Activated CD4-positive, alpha-beta T cell treated with anti-CD3 and anti-CD28 coated beads, Interleukin-2, Interleukin-6, amounts not matched to agents 100 ng/mL and 50 ng/mL, durations not matched to agents 16 hours and 8 hours (primary cell): Measurements from ENCODE around the gene HACD2.
A peak's percentile ranks its signal among the peaks of the same experiment; 100 is the strongest.
"Not testable (repeated sequence)": the region's sequence is repeated elsewhere in the genome, so short reads cannot be mapped to it uniquely, and the experiment has no call there.

Experiments
- DNase-seq: peaks from one replicate; pipeline ENCODE4 v3.0.0-alpha.2; 2020

The HACD2 gene

GRCh38 chr3:123522320-123523022 is 62.4 kb downstream of the HACD2 start:
- DNase-seq, result no peak

- DNase-seq, result no peak
Observed at GRCh38 chr3:123521179-123521969, 63.5 kb downstream of the HACD2 start.

- no peak for DNase-seq
Observed at GRCh38 chr3:123520656-123521055, 64.2 kb downstream of the HACD2 start.

GRCh38 chr3:123518892-123519485 is 65.9 kb downstream of the HACD2 start:
- no peak for DNase-seq

DNA sequence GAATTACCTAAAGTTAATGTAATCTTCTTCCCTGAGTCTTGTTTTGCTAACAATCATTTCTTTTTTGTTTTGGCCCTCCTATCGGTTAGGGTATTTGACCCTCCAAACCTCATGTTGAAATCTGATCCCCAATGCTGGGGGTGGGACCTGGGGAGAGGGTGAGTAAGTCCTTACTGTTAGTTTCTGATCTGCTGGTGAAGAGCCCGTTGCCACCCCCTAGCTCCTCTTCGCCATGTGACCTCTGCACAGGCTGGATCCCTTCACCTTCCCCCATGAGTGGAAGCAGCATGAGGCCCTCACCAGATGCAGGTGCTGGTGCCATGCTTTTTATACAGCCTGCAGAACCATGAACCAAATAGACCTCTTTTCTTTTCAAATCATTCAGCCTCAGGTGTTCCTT is 73.1 kb downstream of the HACD2 start:
- no peak for DNase-seq

- DNase-seq, result no peak
Observed at GRCh38 chr3:123511084-123511483, 73.8 kb downstream of the HACD2 start.

GRCh38 chr3:123508178-123508577 is 76.7 kb downstream of the HACD2 start:
- no peak for DNase-seq

DNA sequence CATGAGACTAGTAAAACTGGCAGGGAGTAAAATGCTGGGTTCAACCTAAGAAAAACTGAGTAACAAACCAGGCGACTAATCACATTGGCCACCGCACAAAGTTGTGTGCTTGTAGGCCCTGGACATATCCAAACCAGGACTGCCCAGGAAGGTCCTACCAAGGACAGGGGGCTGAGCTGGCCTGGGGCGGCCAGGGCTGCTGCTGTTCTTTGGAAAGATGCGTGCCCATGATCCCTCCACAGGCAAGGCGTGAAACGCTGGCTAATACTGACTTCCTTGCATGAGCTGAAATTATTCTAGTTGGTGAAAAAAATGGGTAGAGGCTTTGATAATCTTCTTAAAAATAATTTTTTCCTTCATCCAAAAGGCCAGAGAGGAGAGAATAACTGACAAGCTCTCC is 79.0 kb downstream of the HACD2 start:
- DNase-seq, result no peak

- DNase-seq, result no peak
Observed at GRCh38 chr3:123503203-123503602, 81.7 kb downstream of the HACD2 start.

- no peak for DNase-seq
Observed at GRCh38 chr3:123499322-123499721, 85.5 kb downstream of the HACD2 start.

DNA sequence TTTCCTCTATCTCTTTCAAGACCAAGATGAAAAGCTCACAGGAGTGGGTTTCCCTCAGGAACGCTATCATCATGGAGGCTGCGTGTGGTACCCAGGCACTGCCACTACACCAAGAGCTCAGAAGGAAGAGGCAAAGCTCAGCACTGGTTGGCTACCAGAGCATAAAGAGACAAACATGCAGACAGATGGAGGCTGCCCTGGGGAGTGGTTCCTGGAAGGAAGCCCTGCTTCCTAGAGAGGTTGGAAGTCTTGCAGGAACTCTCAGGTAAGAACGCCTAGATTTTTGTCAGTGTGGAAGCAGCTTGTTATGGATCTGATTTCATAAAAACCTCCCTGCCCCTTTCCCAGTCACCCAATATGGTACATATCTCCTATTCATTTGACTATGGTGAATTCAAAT is 86.1 kb downstream of the HACD2 start:
- no peak for DNase-seq

- DNase-seq, result no peak
Observed at GRCh38 chr3:123493912-123494311, 90.9 kb downstream of the HACD2 start.

DNA sequence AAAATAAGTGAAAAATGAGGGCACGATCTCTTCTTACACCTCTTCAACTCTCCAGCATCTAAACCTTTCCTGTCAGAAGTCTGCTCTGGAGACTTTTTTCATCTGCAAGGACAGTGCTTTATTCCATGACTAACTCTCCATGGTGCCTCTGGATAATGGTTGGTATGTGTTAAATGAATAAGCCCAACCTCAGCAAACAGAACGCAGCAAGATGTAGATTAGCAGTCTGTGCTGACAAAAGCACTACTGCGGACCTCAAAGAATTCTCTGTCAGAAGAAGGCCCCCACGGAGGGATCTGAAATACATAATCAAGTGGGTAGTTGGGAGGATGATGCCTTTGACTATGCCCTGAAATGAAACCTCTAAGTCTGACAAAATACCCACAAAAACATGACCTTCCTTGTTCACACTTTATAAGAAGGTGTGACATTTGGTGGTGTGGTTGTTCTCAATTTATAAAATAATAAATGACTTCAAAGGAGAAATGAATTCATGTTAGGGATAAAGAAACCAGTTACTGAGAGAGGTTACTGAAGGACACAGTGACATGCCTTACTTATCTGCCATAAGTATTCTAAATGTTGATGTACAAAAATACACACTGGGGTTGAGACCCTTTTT is 92.8 kb downstream of the HACD2 start:
- no peak for DNase-seq

DNA sequence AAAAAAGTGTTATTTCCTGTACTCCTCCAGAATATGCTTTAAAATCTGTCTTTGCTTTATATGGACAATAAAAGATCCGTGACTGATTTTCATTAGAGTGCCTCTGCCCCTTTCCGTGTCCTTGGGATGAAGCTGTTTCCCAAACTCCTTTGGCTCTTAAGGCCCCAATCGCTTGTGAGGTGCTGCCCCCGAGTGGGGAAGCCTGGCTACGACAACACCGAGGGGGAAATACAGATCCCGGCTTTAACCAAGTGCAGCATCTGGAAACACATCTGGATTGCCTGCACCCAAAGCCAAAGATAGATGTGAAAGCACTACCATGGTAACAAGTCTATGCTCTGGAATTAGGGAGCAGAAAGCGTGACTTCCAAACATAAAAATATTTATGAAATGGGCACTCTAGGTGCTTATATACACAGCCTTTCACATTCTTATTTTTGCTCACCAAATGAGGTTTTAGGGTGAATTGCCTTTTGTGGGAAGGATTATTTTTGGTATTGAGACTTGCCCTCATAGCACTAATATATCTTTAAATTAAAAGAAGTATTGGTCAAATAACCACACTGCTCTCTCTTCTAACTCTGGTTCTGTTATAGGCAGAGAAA is 95.4 kb downstream of the HACD2 start:
- peak; percentile 55 for DNase-seq

DNA sequence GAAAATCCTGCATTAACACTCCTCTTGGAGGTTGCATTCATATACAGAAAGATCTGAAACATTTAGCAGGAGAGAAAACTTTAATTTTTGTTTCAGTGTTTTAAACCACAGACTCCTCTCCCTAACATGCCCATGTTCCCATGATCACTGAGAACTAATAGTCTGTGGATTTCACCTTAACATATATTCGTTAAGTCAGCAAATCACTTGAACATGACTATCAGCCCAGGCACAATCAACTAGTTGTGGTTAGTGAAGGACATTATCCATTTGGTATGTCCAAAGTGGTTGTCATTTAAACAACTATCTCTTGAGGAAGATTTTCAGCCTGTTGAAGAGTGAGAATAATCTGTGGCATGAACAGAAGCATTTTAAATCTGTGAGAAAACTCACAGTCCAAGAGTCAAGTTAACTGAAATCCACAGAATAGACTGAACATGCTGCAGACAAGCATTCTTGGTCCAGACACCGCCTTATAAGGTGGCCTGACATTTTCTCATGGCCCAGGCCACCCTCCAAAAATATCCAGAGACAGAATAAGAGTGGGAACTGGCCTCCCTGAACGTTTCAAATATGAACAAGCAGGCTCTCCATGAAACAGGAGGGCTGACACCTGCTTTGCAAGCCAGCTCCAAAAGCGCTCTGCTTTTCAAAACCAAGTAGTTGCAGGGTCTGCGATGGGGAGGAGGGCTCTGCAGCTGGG is 96.1 kb downstream of the HACD2 start:
- no peak for DNase-seq

- DNase-seq, result not testable (repeated sequence)
Observed at GRCh38 chr3:123487063-123487462, 97.8 kb downstream of the HACD2 start.

DNA sequence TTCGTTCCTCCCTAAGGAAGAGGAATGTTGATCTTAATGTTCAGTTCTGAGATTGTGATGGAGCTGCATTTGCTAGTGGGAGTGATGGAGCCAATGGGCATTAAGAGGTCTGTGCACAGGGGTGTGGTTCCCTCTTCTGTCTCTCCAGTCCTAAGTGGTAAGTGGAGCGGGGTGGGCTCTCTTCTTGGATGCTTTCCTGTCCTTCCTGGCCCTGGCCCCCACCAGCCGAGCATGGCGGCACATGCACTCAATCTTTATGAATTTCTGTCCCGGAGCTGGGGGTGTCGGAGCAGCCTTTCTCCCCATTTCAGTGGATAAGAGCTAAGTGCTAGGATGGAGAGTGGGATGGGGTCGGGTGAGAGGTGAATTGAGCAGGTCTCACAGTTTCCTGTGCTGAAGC is 98.4 kb downstream of the HACD2 start:
- no peak for DNase-seq

DNA sequence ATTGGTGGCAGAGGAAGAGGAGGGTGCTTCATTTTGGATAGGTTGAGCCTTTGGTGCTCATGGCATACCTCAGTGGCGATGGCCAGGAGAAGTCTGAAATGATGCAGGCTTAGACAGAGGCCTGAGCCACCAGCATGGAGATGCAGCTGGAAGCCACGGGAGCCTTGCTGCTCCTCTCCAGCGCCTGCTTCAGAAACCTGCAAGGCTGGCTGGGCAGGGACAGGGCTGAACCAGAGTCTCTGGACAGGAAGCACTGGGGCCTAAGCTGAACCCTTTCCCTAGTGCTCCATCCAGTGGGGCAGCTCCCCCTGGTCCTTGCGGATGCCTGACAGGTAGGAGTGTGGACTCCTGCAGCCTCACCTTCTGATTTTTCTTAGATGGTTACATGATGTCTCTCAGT is 99.3 kb downstream of the HACD2 start:
- no peak for DNase-seq

- no peak for DNase-seq
Observed at GRCh38 chr3:123483146-123483545, 101.7 kb downstream of the HACD2 start.

DNA sequence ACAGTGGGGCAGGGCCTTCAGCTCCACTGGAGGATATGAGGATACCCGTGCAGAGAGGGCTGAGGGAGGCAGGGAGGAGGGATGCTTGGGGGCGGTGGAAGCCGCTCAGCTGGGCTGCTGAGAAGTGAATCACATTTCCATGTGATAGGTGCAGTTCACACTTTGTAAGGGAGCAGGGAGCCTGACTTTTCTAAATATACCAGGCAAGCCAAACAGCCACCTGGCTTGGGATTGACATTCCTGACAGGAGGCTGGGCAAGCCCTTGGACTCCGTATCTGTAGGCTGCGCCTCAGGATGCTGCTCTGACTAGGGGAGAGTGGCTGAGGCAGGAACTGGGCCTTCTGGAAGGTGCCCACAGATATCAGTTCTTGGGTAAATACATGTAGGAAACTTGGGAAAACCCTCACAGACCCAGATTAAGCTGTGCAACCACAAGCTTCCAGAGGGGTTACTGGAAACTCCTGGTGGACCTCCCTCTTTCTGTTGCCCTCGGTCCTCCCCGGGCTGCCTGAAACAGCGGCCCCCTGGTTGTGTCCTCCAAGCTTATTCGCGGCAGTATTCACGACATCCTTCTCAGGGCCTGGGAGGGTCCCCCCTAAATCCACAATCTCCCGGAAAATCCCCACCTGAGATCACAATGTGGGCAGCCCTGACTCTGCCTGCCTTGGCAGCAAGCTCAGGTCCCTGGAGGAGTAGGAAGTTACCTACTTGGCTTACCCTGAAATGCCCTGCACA is 103.0 kb downstream of the HACD2 start:
- no peak for DNase-seq

DNA sequence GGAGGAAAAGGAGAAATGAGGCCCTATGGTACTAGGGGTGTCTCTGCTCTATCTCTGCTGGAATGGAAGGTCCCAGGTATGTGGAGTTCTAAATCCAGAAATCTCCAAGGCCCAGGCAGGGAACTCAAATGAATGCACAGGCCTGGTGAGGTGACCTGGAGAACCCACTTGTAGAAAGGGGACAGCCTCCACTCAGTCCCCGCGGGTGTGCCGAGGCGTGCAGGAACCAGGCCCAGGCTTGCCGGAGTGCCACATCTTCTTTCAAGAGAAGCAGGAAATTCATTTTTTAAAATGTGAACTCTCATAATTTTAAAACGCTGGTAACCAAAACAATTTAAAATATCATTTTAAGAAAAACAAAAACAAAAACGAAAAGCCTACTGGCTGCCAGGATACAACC is 103.8 kb downstream of the HACD2 start:
- DNase-seq, result no peak

GRCh38 chr3:123480428-123480827 is 104.4 kb downstream of the HACD2 start:
- DNase-seq, result no peak
